Mesendoderm (in vitro differentiated cells): ENCODE measurements around the gene NAALADL1. TPM values are rescaled to one million over a fixed set of nuclear protein-coding genes. Genes with fewer than 3 reads are reported as not detected.

ENCODE experiments used
- DNase-seq: peaks from one replicate; pipeline ENCODE4 v3.0.0; 2013
- H2AK5ac ChIP-seq: 2 replicates; pipeline ENCODE4 v1.6.1; 2013; ENCODE audit warnings: low read length, inconsistent platforms
- H2BK120ac ChIP-seq: 2 replicates; pipeline ENCODE4 v1.6.1; 2013; ENCODE audit warnings: low read depth, mild to moderate bottlenecking, low read length, moderate library complexity, mixed read lengths
- H2BK15ac ChIP-seq: replicated peaks from 2 replicates; pipeline ENCODE4 v1.6.1; 2013; ENCODE audit warnings: low read depth, mild to moderate bottlenecking, moderate library complexity
- H2BK5ac ChIP-seq: 2 replicates; pipeline ENCODE4 v1.6.1; 2013; ENCODE audit warnings: low read length, inconsistent platforms
- H3K18ac ChIP-seq: 2 replicates; pipeline ENCODE4 v1.6.1; 2013; ENCODE audit warnings: mild to moderate bottlenecking, low read length, mixed read lengths
- H3K23ac ChIP-seq: one replicate; pipeline ENCODE4 v1.6.1; 2013; ENCODE audit warnings: low read length
- H3K27ac ChIP-seq: 2 replicates; pipeline ENCODE4 v1.5.1; 2013; ENCODE audit warnings: low read depth, mild to moderate bottlenecking, inconsistent platforms, low read length, moderate library complexity
- H3K27me3 ChIP-seq: 2 replicates; pipeline ENCODE4 v1.6.1; 2013; ENCODE audit warnings: low read length, control low read depth, mild to moderate bottlenecking, inconsistent platforms; ENCODE audit not compliant: insufficient read depth, poor library complexity
- H3K36me3 ChIP-seq: 2 replicates; pipeline ENCODE4 v1.6.1; 2013; ENCODE audit warnings: low read length, inconsistent platforms; ENCODE audit not compliant: control insufficient read depth, insufficient read depth
- H3K4ac ChIP-seq: one replicate; pipeline ENCODE4 v1.6.1; 2013; ENCODE audit warnings: low read depth, mild to moderate bottlenecking, low read length, moderate library complexity
- H3K4me1 ChIP-seq: 2 replicates; pipeline ENCODE4 v1.6.1; 2013; ENCODE audit warnings: low read depth, low read length, inconsistent platforms; ENCODE audit not compliant: control insufficient read depth
- H3K4me2 ChIP-seq: 2 replicates; pipeline ENCODE4 v1.6.1; 2013; ENCODE audit warnings: low read length
- H3K4me3 ChIP-seq: 2 replicates; pipeline ENCODE4 v1.5.1; 2013; ENCODE audit warnings: mild to moderate bottlenecking, low read length
- H3K56ac ChIP-seq: one replicate; pipeline ENCODE4 v1.6.1; 2013; ENCODE audit warnings: low read length
- H3K79me1 ChIP-seq: 2 replicates; pipeline ENCODE4 v1.6.1; 2013; ENCODE audit warnings: low read length, inconsistent platforms
- H3K79me2 ChIP-seq: 2 replicates; pipeline ENCODE4 v1.6.1; 2013; ENCODE audit warnings: mild to moderate bottlenecking, low read length; ENCODE audit not compliant: control insufficient read depth, insufficient read depth
- H3K9ac ChIP-seq: 2 replicates; pipeline ENCODE4 v1.6.1; 2013; ENCODE audit warnings: low read length, inconsistent platforms
- H4K5ac ChIP-seq: one replicate; pipeline ENCODE4 v1.6.1; 2013; ENCODE audit warnings: low read length
- H4K8ac ChIP-seq: one replicate; pipeline ENCODE4 v1.6.1; 2013; ENCODE audit warnings: low read depth, mild to moderate bottlenecking, control low read depth, low read length, moderate library complexity
- whole genome bisulfite sequencing: extraction: QIAGEN DNeasy Blood & Tissue Kit; methylation state at CpG from one replicate; pipeline ENCODE4 v1.1.7; 2013; ENCODE audit warnings: low lambda C conversion rate, missing lambda C conversion rate; ENCODE audit not compliant: insufficient coverage; ENCODE audit errors: extremely low coverage; 5-methylcytosine and 5-hydroxymethylcytosine counted together
- small RNA-seq: library from polyadenylated mRNA; stranded (forward); fragments of <200 nt; extraction: miRNeasy Mini kit (QIAGEN cat#:217004); gene quantifications from one replicate; pipeline ENCODE3, GENCODE V24; 2013; ENCODE audit not compliant: insufficient read depth

The NAALADL1 gene

DNA sequence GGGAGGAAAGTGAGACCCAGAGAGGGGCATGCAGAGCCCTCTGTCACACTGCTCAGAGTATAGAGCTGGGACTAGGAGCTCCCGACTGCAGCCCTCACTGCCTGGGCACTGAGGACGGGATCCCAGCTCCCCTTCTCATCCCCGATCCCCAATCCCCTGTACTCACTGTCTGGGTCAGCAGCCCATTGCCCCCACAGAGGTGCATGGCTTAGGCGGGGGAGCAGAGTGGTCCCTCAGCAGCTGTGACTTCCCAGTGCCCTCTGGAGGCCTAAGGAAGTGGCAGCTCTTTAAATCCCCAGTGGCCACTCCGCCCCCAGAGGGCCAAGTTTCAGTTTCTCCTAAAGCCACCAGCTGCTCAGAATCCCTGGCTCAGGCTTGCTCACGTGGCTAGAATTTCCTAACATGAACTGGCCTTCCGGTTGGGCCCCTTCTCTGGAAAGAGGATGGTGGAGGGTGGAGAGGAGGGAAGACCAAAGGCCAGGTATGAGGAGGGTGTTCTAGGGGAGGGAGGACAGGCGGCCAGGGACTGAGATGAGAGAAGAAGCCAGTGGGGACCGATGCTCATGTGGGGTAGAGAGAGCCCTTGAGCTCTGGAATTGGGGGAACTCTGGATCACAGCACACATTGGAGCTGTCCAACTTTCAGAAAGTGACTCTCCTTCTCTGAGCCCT lies 61.5 kb downstream of the NAALADL1 start, which contains the start of gene BATF2:
BATF2 (minus strand) TSS at position 262 of the 671 bp plus-strand sequence; CDS start at position 205, 57 bp downstream.
- Histone ChIP-seq H3K4me2 (no peak within 1 kb of the TSS), H3K56ac (peak within 1 kb of the TSS; percentile 80), H3K4me1 (peaks cover 2% of the 10 kb centered on the region), H3K27me3 (no peaks in the 10 kb centered on the region), H3K27ac (no peak within 1 kb of the TSS), H3K23ac (no peak within 1 kb of the TSS), H3K4me3 (no peak within 1 kb of the TSS), H4K5ac (no peak within 1 kb of the TSS), H3K79me2 (no peaks in the 10 kb centered on the region), H2BK15ac (no peak within 1 kb of the TSS), H3K36me3 (no peaks in the 10 kb centered on the region), H4K8ac (no peak within 1 kb of the TSS), H3K4ac (no peak within 1 kb of the TSS), H2BK120ac (no peak within 1 kb of the TSS), H3K79me1 (no peaks in the 10 kb centered on the region), H3K18ac (no peak within 1 kb of the TSS), H3K9ac (peak within 1 kb of the TSS; percentile 49), H2BK5ac (no peak within 1 kb of the TSS), H2AK5ac (no peak within 1 kb of the TSS)
- peak; percentile 93 for DNase-seq
- WGBS, result no CpG with 5 or more reads among the region's 9 CpGs

DNA sequence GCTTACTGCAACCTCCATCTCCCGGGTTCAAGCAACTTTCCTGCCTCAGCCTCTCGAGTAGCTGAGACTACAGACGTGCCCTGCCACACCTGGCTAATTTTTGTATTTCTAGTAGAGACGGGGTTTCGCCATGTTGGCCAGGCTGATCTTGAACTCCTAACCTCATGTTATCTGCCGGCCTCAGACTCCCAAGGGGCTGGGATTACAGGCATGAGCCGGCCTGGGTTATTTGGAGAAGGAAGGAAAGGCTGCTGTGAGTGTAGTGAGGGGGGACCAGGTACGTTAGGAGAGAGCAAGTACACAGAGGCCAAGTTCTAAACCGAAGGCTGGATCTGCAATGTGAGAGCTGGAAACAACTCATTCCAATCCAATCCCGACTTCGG lies 62.0 kb downstream of the NAALADL1 start:
- H2BK5ac ChIP-seq, result no peak overlapping the region
- no peak overlapping the region for H3K4me3 ChIP-seq
- H2BK120ac ChIP-seq, result no peak overlapping the region
- H3K18ac ChIP-seq, result no peak overlapping the region
- no peak overlapping the region for H3K27ac ChIP-seq
- DNase-seq, result no peak
- H3K79me2 ChIP-seq, result no peaks in the 10 kb centered on the region
- H3K56ac ChIP-seq, result peak overlapping the region; percentile 80
- WGBS, result no CpG with 5 or more reads among the region's 11 CpGs
- H3K79me1 ChIP-seq, result no peaks in the 10 kb centered on the region
- H3K36me3 ChIP-seq, result no peaks in the 10 kb centered on the region
- no peak overlapping the region for H4K8ac ChIP-seq
- H3K9ac ChIP-seq, result peak overlapping the region; percentile 49
- no peak overlapping the region for H3K23ac ChIP-seq
- no peak overlapping the region for H2BK15ac ChIP-seq
- H3K4ac ChIP-seq, result no peak overlapping the region
- no peak overlapping the region for H2AK5ac ChIP-seq
- no peaks in the 10 kb centered on the region for H3K27me3 ChIP-seq
- H3K4me1 ChIP-seq, result peaks cover 2% of the 10 kb centered on the region
- no peak overlapping the region for H3K4me2 ChIP-seq
- H4K5ac ChIP-seq, result no peak overlapping the region

Small RNA genes within 50 kb of the gene (small RNA-seq; reads per million reads assigned to genes)
- gene MIR6879, result not detected
- not detected for gene SNX15
